ENCODE results near the gene OIT3.

OIT3 gene

GRCh38 chr10:72954230-72954595, 60.7 kb downstream of the OIT3 start:
- DNase-seq, result no peak

GRCh38 chr10:72954596-72955554, 61.3 kb downstream of the OIT3 start, which contains the start of gene PLA2G12B:
Gene PLA2G12B, minus strand, starts transcription at chr10:72954806. Its CDS starts 121 bp downstream, at chr10:72954685.
- no peak for DNase-seq

GRCh38 chr10:72956001-72956400, 62.5 kb downstream of the OIT3 start:
- no peak for DNase-seq

GRCh38 chr10:72976886-72977285, 83.3 kb downstream of the OIT3 start:
- no peak for DNase-seq

GRCh38 chr10:72979709-72980108, 86.2 kb downstream of the OIT3 start:
- no peak for DNase-seq

GRCh38 chr10:72980348-72980747, 86.8 kb downstream of the OIT3 start:
- DNase-seq, result no peak

GRCh38 chr10:72981028-72981881, 87.7 kb downstream of the OIT3 start:
- no peak for DNase-seq

- DNase-seq, result no peak
Measured at GRCh38 chr10:72981882-72982529, 88.5 kb downstream of the OIT3 start.

Measured in activated gamma-delta T cell (primary cell).